GM19468 (cell line): ENCODE results near the gene HEXD.

Experiments
- ATAC-seq: cut with Tn5 transposase; IDR thresholded peaks from one replicate; pipeline ENCODE4 v1.9.1; 2021; ENCODE audit warnings: mild to moderate bottlenecking, moderate library complexity, moderate number of reproducible peaks; ENCODE audit not compliant: unreplicated experiment; ENCODE audit errors: extremely low read depth

Gene HEXD

DNA sequence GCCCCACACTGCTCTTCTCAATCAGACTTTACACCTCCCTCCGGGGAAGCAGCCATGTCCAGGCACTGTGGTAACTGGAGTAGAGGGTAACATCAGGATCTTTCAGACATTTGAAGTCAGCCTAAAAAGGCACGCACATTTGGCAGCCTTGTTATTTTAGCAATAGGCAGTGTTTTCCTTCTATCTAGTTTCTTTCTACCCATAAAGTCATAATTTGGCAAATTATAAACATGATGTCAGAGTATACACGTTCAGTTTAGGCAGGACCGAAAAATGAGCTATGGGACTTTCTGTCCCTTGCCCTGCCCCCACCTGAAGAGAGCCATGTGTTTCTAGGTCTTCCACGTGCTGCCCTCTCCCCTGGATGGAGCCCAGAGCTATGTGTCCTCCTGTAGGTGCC lies 61.5 kb downstream of the HEXD start:
- no peak for ATAC-seq

DNA sequence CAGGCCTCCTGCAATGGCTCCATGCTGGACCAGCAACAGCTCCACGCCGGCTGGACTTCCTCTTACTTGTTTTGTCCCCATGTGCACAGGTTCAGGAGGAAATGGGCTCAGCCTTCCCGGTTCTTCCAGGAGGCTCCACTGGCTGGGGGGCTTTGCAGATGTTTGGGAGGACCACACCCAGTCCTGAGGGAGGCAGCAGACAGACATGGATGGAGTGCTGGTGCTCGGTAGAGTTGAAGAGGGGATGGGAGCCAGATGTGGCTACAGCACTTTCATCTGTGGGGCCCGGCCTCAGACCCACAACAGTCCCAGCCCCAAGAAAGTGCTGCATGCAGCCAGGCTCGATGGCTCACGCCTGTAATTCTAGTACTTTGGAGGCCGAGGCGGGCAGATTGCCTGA lies 62.2 kb downstream of the HEXD start:
- no peak for ATAC-seq

DNA sequence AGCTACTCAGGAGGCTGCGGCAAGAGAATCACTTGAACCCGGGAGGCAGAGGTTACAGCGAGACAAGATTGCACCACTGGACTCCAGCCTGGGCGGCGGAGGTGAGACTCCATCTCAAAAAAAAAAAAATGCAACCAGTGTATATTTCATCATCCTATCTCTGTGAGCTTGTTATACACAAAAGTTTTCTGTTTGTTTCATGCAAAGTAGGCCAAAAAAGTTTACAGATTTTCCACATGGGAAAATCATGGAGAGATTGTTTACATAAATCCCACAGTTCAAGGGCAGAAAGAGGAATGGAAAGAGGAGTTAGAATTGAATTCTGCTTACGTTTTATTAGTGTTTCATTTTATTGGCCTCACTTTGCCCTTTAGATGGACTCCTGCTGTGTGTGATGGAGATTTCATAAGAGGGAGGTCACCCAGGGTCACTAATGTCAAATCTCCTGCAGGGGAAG lies 65.1 kb downstream of the HEXD start:
- ATAC-seq: no peak

DNA sequence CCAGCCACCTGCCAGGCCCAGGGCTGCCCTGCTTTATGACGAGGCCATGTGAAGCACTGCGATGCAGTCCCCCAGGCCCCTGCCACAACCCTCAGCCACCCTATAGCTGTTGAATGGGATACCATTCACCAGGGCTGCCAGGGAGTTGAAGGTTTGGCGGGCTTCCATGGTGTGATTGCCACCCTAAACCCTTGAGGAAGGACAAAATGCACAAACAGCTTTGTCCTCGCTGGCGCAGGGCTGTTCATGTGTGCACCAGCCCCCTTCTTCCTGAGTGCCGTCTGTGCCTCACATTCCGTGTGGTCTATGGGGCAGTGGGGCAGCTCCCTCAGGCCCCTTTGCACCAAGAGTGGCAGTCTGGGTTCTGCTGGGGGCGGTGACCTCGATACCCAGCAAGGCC lies 65.7 kb downstream of the HEXD start:
- no peak for ATAC-seq

DNA sequence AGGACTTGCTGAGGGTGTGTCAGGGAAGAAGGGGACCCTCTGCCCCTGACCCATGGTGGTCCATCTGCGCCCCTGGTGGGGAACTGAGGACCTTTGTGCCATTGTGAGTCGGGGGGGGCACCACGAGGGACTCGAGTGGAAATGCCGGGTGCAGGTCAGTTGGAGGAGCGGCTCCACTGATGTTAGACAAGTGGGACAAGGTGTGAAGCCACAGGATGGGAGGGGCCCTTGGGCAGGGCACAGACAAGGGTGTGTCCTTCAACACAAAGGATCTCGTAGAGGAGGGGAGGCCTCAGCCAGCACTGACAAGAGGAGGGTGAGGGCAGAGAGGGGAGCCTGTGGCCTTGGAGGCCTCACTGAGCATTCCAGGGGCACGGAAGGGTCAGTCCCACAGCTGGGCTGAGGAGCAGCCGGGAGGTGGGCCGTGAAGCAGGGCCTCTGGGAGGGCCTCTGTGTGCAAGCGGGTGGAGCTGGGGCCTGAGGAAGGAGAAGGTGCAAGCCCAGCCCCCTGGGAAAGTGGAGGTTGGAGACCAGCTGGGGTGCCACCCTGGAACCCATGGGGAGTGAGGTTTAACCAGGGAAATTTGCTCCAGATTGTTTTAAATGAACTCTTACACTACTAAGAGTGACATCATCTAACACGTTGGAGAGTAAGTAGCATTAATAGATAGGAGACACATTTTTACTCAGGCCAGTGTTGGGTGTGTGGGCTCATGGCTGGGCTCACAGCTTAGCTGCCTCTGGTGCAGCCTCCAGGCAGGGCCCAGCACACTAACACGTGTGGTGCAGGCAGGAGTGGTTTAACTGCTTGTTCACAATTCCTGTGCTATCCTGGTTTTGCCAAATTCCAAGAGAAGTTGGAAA lies 68.3 kb downstream of the HEXD start:
- ATAC-seq: no peak

DNA sequence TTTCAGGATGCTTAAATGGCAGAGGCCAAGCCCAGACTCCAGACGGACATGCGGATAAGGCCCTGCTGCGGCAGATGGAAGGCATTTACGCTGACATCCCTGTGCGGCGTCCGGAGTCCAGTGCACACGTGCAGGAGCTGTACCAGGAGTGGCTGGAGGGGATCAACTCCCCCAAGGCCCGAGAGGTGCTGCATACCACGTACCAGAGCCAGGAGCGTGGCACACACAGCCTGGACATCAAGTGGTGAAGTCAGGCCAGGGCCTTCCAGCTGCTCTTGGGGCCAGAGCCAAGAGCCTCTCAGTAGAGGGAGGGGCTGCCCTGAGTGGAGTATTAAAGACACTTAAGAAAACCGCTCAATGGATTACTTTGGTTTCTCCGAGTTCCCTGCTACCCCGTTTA lies 69.8 kb downstream of the HEXD start:
- ATAC-seq: no peak

DNA sequence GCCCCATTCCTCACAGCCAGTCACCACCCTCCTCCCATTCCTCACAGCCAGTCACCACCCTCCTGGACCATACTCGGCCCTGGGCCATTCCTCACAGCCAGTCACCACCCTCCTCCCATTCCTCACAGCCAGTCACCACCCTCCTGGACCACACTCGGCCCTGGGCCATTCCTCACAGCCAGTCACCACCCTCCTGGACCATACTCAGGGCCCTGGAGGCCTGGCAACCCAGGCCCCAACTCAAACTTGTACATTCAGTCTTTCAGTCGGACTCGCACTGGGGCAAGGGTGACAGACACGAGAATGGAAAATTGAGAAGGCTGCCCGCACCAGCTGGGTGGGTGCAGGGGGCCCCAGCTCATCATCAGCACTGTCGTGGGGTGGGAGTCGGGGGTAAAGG lies 71.0 kb downstream of the HEXD start:
- ATAC-seq: no peak

DNA sequence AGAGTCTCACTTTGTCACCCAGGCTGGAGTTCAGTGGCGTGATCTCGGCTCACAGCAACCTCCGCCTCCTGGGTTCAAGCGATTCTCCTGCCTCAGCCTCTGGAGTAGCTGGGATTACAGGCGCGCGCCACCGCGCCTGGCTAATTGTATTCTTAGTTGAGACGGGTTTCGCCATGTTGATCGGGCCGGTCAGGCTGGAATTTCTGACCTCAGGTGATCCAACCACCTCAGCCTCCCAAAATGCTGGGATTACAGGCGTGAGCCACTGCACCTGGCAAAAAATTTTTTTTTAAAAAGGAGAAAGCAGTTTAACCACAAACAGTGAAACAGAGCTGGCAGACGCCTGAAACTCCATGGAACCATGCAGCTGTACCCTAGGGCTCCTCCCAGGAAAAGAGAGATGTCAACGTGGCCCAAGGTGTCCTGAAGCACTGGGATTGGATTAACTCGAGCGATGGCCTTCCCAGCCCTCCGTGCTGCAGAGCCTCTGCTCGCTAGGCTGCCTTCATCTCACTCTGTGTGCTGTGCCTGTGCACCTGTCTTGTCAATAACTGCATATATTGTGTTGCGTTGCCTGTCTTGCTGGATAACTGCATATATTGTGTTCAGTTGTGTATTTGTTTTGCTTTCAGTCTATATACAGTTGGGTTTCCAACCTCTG lies 71.8 kb downstream of the HEXD start:
- ATAC-seq: no peak

DNA sequence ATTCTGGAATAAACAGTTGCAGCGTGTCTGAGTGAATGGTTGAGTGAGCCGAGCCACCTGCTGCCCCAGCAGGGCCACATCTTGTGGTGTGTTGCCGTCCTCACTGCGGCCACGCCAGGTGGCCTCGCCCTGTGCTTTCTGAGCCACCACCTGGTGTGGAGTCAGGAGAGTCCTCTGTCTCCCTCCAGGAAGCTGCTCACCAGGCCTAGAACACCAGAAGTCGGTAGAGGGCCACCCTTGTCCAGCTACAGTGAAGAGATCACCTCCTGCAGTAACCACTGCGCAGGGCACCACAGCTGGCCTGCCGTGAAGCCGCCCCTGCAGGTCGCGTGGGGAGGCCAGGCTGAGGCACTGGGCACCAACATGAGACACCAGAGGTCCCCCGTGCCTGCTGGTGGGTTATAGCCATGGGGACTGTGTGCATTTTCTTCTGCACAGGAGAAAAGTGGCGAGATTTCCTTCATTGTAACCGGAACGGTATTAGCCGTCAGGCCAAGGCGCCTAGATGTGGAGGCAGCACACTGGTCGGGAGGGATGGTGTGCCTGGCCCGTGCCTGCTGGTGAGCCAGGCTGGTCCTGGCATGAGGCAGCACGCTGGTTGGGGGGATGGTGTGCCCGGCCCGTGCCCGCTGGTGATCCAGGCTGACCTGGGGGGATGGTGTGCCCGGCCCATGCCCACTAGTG lies 72.5 kb downstream of the HEXD start:
- ATAC-seq: no peak

DNA sequence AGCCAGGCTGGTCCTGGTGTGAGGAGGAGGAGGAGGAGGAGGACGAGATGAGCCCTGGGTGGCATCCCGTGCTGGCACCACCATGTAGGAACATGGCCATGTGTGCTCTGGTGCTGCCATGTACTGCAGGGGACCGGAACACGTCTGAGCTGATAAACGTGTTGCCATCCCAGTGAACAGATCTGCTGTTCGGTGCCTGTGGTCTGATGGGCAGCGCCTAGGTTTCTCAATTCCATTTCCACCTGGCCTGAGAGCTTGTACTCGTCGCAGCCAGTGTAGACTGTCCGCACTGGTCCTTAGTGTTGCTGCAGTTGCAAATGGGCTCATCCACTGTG lies 73.0 kb downstream of the HEXD start:
- ATAC-seq: no peak

DNA sequence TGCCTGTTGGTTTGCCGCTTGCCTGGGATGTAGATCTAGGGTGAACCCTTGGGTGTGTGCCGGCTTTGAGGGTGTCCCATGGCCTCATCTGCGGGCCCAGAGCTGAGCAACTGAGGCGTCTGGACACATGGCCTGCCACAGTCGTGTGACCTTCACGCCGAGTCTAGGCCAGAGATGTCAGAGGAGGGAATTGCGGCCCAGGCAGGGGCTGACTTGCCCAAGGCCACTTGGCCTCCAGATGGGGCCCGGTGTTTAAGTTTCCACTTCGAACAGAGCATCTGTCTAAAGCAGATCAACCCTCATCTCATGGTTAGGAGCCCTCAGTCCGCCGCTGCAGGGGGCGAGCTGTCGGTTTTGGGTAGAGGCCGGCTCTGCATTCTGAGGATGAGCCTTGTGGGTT lies 73.4 kb downstream of the HEXD start:
- no peak for ATAC-seq
